Left lung (tissue), 10 donors: ENCODE measurements around the gene IRF2BPL. TPM values are rescaled to one million over a fixed set of nuclear protein-coding genes. Genes with fewer than 3 reads are reported as not detected.

Source experiments
- ATAC-seq: fragments of 200-7000 bp; cut with Tn5 transposase; one replicate; pipeline ENCODE4 v1.9.1; 2020; ENCODE audit warnings: moderate library complexity
- DNase-seq, 4 donors: peaks; one replicate each; pipeline ENCODE4 v3.0.0-alpha.2; 2013 to 2020
- H3K27ac ChIP-seq, 2 donors: fragments of 200-600 bp; sonication (generic) in 1 of 2; one replicate each; pipeline versions ENCODE4 v1.5.0 to v1.8.0; 2020 to 2021
- H3K27me3 ChIP-seq, 2 donors: fragments of 200-600 bp; sonication (generic) in 1 of 2; one replicate each; pipeline versions ENCODE4 v1.5.0 to v1.8.0; 2020 to 2021
- H3K36me3 ChIP-seq, 2 donors: fragments of 200-600 bp; sonication (generic) in 1 of 2; one replicate each; pipeline versions ENCODE4 v1.5.0 to v1.8.0; 2020 to 2021
- H3K4me1 ChIP-seq, 2 donors: fragments of 200-600 bp; one replicate each; pipeline ENCODE4 v1.8.0; 2021
- H3K4me3 ChIP-seq, 2 donors: fragments of 200-600 bp; sonication (generic) in 1 of 2; one replicate each; pipeline versions ENCODE4 v1.5.0 to v1.8.0; 2020 to 2021; ENCODE audit warnings: mild to moderate bottlenecking in 1 of 2
- H3K9me3 ChIP-seq, 2 donors: fragments of 200-600 bp; sonication (generic) in 1 of 2; one replicate each; pipeline versions ENCODE4 v1.5.0 to v1.8.0; 2020 to 2021
- CTCF ChIP-seq, 2 donors: fragments of 200-600 bp; sonication (generic) in 1 of 2; IDR thresholded peaks; one replicate each; pipeline versions ENCODE4 v1.5.0 to v1.8.0; 2021; ENCODE audit warnings: antibody characterized with exemption in 2 of 2
- intact Hi-C, 2 donors: fragments of 100-400 bp; cut with DNase I; formaldehyde crosslinking; loops; one replicate each; pipeline versions ENCODE4 v1.11.2 to v1.14.2; 2022
- polyA plus RNA-seq, 6 donors: library from polyadenylated mRNA; unstranded; fragments of 120-200 nt; gene quantifications; one replicate each; pipeline ENCODE4 v1.2.1, GENCODE V29; 2013; ENCODE audit not compliant: insufficient read length in 6 of 6
- total RNA-seq, 2 donors: library from RNA; stranded (reverse); fragmentation: NEBNext Ultra II Directional; extraction: Animal tissue kit (Norgen Biotek cat#: 25700); gene quantifications; one replicate each; pipeline ENCODE4 v1.2.1, GENCODE V29; 2021
- donor health status: DM: no; HTN: yes; CAD: no.
- donor health status: DM: no; HTN: no; CAD: no.

IRF2BPL gene
- total and polyA plus RNA-seq, 8 donors: 22.8 to 50.0 (median 44.3) TPM

GRCh38 chr14:77002335-77002734, 26.2 kb downstream of the IRF2BPL start:
- intact Hi-C loops: no loop called here
- Histone ChIP-seq H3K27ac (no peak overlapping the region), H3K9me3 (no peaks in the 10 kb centered on the region), H3K36me3 (no peaks in the 10 kb centered on the region), H3K4me1 (peaks cover 19 to 50% of the 10 kb centered on the region in 2 donors), H3K4me3 (no peak overlapping the region), H3K27me3 (no peaks in the 10 kb centered on the region)
- DNase-seq: no peak
- TF ChIP-seq CTCF (IDR thresholded peaks at IDR 0.05): no peak
- ATAC-seq: no peak

GRCh38 chr14:77000340-77001270, 27.9 kb downstream of the IRF2BPL start:
- TF ChIP-seq CTCF (IDR thresholded peaks at IDR 0.05): no peak
- Histone ChIP-seq H3K27me3 (no peaks in the 10 kb centered on the region), H3K9me3 (no peaks in the 10 kb centered on the region), H3K36me3 (no peaks in the 10 kb centered on the region), H3K4me3 (no peak overlapping the region), H3K4me1 (peaks cover 12 to 41% of the 10 kb centered on the region in 2 donors), H3K27ac (peak overlapping the region in 1 of 2 donors; percentile 1)
- intact Hi-C loops: no loop called here
- peak in 2 of 4 donors; percentile 76 to 77 for DNase-seq
- ATAC-seq: peak; percentile 9

GRCh38 chr14:76998910-76999309, 29.6 kb downstream of the IRF2BPL start:
- TF ChIP-seq CTCF (IDR thresholded peaks at IDR 0.05): no peak
- ATAC-seq (peak; percentile 71), DNase-seq (no peak)
- Histone ChIP-seq H3K27me3 (no peaks in the 10 kb centered on the region), H3K4me1 (peaks cover 8 to 27% of the 10 kb centered on the region in 2 donors), H3K36me3 (no peaks in the 10 kb centered on the region), H3K27ac (no peak overlapping the region), H3K4me3 (no peak overlapping the region), H3K9me3 (no peaks in the 10 kb centered on the region)
- intact Hi-C loops: no loop called here

- Histone ChIP-seq H3K4me3 (no peak overlapping the region), H3K27ac (no peak overlapping the region), H3K27me3 (no peaks in the 10 kb centered on the region), H3K4me1 (peaks cover 8 to 27% of the 10 kb centered on the region in 2 donors), H3K36me3 (no peaks in the 10 kb centered on the region), H3K9me3 (no peaks in the 10 kb centered on the region)
- no peak for TF ChIP-seq CTCF (IDR thresholded peaks at IDR 0.05)
- no peak for DNase-seq
- no peak for ATAC-seq
- intact Hi-C loops: no loop called here
These were observed 31.1 kb downstream of the IRF2BPL start for GRCh38 chr14:76997257-76997970.

GRCh38 chr14:76996563-76997146, 31.9 kb downstream of the IRF2BPL start:
- intact Hi-C loops: no loop called here
- Histone ChIP-seq H3K27ac (no peak overlapping the region), H3K27me3 (no peaks in the 10 kb centered on the region), H3K9me3 (no peaks in the 10 kb centered on the region), H3K36me3 (no peaks in the 10 kb centered on the region), H3K4me1 (peaks cover 8 to 27% of the 10 kb centered on the region in 2 donors), H3K4me3 (no peak overlapping the region)
- ATAC-seq (no peak), DNase-seq (no peak)
- TF ChIP-seq CTCF (IDR thresholded peaks at IDR 0.05): no peak
